Neural progenitor cell (in vitro differentiated cells): ENCODE measurements around the gene MMP14.
"Not testable (repeated sequence)": the region's sequence is repeated elsewhere in the genome, so short reads cannot be mapped to it uniquely, and the experiment has no call there.

ENCODE experiments used
- EZH2phosphoT487 ChIP-seq: fragments of 200-600 bp; sonication (generic); IDR thresholded peaks from 2 replicates; pipeline ENCODE4 v1.6.1; 2017; ENCODE audit warnings: antibody characterized with exemption
- TF ChIP-seq, protein P1 (sequence below): fragments of 200-600 bp; sonication (generic); IDR thresholded peaks from 2 replicates; pipeline ENCODE4 v1.5.1; 2017; ENCODE audit warnings: antibody characterized with exemption, mild to moderate bottlenecking

DNA sequence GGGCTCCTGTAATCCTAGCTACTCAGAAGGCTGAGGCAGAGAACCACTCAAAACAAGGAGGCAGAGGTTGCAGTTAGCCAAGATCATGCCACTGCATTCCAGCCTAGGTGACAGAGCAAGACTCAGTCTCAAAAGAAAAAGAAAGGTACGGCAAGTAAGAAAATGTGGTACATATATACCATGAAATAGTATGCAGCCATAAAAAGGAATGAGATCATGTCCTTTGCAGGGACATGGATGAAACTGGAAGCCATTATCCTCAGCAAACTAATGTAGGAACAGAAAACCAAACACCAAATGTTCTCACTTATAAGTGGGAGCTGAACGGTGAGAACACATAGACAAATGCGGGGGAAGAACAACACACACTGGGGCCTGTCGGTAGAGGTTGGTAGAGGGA is 31.1 kb upstream of the MMP14 start:
- TF ChIP-seq, protein P1, sequence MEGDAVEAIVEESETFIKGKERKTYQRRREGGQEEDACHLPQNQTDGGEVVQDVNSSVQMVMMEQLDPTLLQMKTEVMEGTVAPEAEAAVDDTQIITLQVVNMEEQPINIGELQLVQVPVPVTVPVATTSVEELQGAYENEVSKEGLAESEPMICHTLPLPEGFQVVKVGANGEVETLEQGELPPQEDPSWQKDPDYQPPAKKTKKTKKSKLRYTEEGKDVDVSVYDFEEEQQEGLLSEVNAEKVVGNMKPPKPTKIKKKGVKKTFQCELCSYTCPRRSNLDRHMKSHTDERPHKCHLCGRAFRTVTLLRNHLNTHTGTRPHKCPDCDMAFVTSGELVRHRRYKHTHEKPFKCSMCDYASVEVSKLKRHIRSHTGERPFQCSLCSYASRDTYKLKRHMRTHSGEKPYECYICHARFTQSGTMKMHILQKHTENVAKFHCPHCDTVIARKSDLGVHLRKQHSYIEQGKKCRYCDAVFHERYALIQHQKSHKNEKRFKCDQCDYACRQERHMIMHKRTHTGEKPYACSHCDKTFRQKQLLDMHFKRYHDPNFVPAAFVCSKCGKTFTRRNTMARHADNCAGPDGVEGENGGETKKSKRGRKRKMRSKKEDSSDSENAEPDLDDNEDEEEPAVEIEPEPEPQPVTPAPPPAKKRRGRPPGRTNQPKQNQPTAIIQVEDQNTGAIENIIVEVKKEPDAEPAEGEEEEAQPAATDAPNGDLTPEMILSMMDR, result not testable (repeated sequence)
- not testable (repeated sequence) for TF ChIP-seq EZH2phosphoT487
